ENCODE data around the gene REXO4. TPM values are rescaled to one million over a fixed set of nuclear protein-coding genes. Genes with fewer than 3 reads are reported as not detected.

The REXO4 gene
- total and polyA plus RNA-seq, 2 of the 8 experiments (the other 6 are each of a cell fraction or from before 2014, with no cell fraction given) = 19.1 to 38.3 TPM

DNA sequence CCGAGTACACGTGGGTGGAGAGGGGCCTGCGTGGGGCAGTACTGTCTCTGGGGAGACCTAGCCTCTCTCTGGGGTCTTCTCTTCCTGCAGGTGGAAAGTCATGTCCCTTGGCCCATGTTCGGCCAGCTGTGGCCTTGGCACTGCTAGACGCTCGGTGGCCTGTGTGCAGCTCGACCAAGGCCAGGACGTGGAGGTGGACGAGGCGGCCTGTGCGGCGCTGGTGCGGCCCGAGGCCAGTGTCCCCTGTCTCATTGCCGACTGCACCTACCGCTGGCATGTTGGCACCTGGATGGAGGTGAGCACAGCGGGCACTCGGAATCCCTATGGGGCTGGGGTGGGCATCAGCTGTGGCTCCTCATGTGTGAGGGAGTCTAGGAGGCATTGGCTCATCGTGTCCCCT, 36.5 kb upstream of the REXO4 start:
- no peaks in the 10 kb centered on the region; a peak in 2 of 7 replicates for H3K27me3 ChIP-seq (replicated peaks in 1 of 4; ENCODE audit: control insufficient read depth in 3 of 4, extremely low read depth in 1 of 4, insufficient read depth in 3 of 4, low read length in 3 of 4)
- no peak overlapping the region for H3K56ac ChIP-seq (replicated peaks; ENCODE audit: insufficient read length, low read depth, low read length)
- H2BK20ac ChIP-seq (ENCODE audit: low read length) = no peak overlapping the region
- no peak overlapping the region for H2AFZ ChIP-seq (ENCODE audit: low read length)
- H2BK120ac ChIP-seq (replicated peaks; ENCODE audit: low read depth, low read length) = no peak overlapping the region
- H2AK5ac ChIP-seq (ENCODE audit: low read depth, low read length) = no peak overlapping the region
- H4K5ac ChIP-seq (ENCODE audit: insufficient read length, low read depth, low read length) = no peak overlapping the region
- no peak overlapping the region for H3K14ac ChIP-seq (ENCODE audit: insufficient read length)
- no peak overlapping the region for H2BK15ac ChIP-seq (ENCODE audit: low read length)
- H3K79me2 ChIP-seq (ENCODE audit: control insufficient read depth in 1 of 2, insufficient read depth in 2 of 2, low read length in 2 of 2) = no peaks in the 10 kb centered on the region
- no peaks in the 10 kb centered on the region for H3K79me1 ChIP-seq (ENCODE audit: low read depth, low read length)
- H3K4me1 ChIP-seq (replicated peaks in 1 of 4; ENCODE audit: control insufficient read depth in 3 of 4, insufficient read depth in 4 of 4, low read length in 3 of 4) = peaks cover 0 to 5% (median 3%) of the 10 kb centered on the region in 4 experiments; a peak in 5 of 7 replicates
- no peak overlapping the region for H3K4me3 ChIP-seq (ENCODE audit: extremely low read depth in 1 of 4, insufficient read depth in 2 of 4, low read depth in 3 of 4, low read length in 4 of 4)
- H3K4ac ChIP-seq (replicated peaks; ENCODE audit: insufficient read length, low read depth, low read length) = no peak overlapping the region
- H3K36me3 ChIP-seq (ENCODE audit: control insufficient read depth in 2 of 4, insufficient read depth in 4 of 4, low read length in 3 of 4) = no peaks in the 10 kb centered on the region
- 90% methylated on average over 19 of the region's 19 CpGs; no CpG with 5 or more reads in 1 of the 2 experiments for WGBS, 2 experiments (ENCODE audit: extremely low coverage in 1 of 2, insufficient coverage in 1 of 2, insufficient read length in 1 of 2, insufficient replicate concordance in 2 of 2, low coverage in 1 of 2, low lambda C conversion rate in 2 of 2, missing lambda C conversion rate in 1 of 2)
- no peak overlapping the region for H3K18ac ChIP-seq (ENCODE audit: extremely low read depth, low read length)
- H2BK12ac ChIP-seq (ENCODE audit: low read depth, low read length) = no peak overlapping the region
- FAIRE-seq (no peak), DNase-seq (ENCODE audit: low read depth in 1 of 2, low spot score in 2 of 2) (no peak)
- no peak overlapping the region for H4K8ac ChIP-seq (ENCODE audit: extremely low read depth, insufficient read depth, low read length)
- H4K91ac ChIP-seq (replicated peaks; ENCODE audit: insufficient read length, low read length) = no peak overlapping the region
- no peak overlapping the region for H3K4me2 ChIP-seq (ENCODE audit: insufficient read depth in 1 of 2, low read depth in 2 of 2, low read length in 2 of 2)
- no peak for TF ChIP-seq KDM1A (IDR thresholded peaks at IDR 0.05; ENCODE audit: borderline replicate concordance, low read length)
- TF ChIP-seq EZH2 (IDR thresholded peaks at IDR 0.05; ENCODE audit: low read depth, low read length, severe bottlenecking) = no peak
- no peak overlapping the region for H2BK5ac ChIP-seq (ENCODE audit: low read depth, low read length)
- CTCF ChIA-PET (ENCODE audit: partially characterized antibody) = interaction anchor here (0.6 to 6.9 kb wide), 10 partner anchors 9 to 45 kb away, joined by 3 to 64 read pairs (median 4); partner anchors contain the start of gene SLC2A6
- H3K23ac ChIP-seq (ENCODE audit: insufficient read length) = no peak overlapping the region
- no peaks in the 10 kb centered on the region for H3K9me3 ChIP-seq (ENCODE audit: insufficient read depth in 2 of 2, low read depth in 1 of 2, low read length in 1 of 2)
- no peak overlapping the region for H3K9ac ChIP-seq (replicated peaks in 1 of 4; ENCODE audit: extremely low read depth in 1 of 4, low read depth in 3 of 4, low read length in 3 of 4)
- POLR2A ChIA-PET (ENCODE audit: partially characterized antibody) = interaction anchor here (0.9 to 2.1 kb wide), 6 partner anchors 10 to 104 kb away, joined by 3 to 6 read pairs (median 4); no protein-coding TSS in a partner anchor
- no peak overlapping the region for H3K27ac ChIP-seq (ENCODE audit: low read depth, low read length)
- H4K20me1 ChIP-seq (replicated peaks in 1 of 2; ENCODE audit: control insufficient read depth in 1 of 2, insufficient read depth in 2 of 2, low read length in 2 of 2) = peaks cover 0 to 2% of the 10 kb centered on the region in 2 experiments
- H3K23me2 ChIP-seq (ENCODE audit: low read depth, low read length) = peaks cover 1% of the 10 kb centered on the region; the same call in 1 of the 2 replicates

Measured in H1 (cell line).